T-helper 1 cell treated with Interleukin-12 subunit alpha and Interleukin-12 subunit beta and Interleukin-4 antibody, amounts not matched to agents 30 ng/mL and 1 ng/mL, for 36 hours (primary cell): Measurements from ENCODE around the gene KIAA1549. TPM values are rescaled to one million over a fixed set of nuclear protein-coding genes. Genes with fewer than 3 reads are reported as not detected.

Experiments used
- intact Hi-C: fragments of 100-400 bp; cut with micrococcal nuclease; formaldehyde crosslinking; loops from one replicate; pipeline ENCODE4 v1.15.1; 2024
- total RNA-seq: library from RNA; stranded (reverse); gene quantifications from 2 replicates; pipeline ENCODE4 v1.2.3, GENCODE V29; 2022

Gene KIAA1549
- total RNA-seq, 1 donor from 2014 or later: 0.42 TPM

DNA sequence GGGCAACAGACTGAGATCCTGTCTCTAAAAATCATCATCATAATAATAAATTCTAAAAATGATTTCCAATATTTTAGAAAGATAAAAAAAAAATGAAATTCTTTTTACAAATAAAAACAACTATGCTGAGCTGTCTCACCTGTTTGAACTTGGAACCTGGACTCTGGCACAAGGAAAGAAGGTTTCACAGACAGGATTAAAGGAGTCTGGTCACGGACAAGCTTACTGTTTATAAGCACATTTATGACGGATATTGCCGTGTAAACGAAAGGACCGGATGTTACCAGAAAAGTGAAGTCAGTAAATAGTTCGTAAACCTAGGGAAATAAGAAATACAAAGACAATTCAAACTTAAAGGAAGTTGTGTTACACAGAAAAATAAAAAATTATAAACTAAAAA is 70.2 kb downstream of the KIAA1549 start:
- intact Hi-C loops: no loop called here

DNA sequence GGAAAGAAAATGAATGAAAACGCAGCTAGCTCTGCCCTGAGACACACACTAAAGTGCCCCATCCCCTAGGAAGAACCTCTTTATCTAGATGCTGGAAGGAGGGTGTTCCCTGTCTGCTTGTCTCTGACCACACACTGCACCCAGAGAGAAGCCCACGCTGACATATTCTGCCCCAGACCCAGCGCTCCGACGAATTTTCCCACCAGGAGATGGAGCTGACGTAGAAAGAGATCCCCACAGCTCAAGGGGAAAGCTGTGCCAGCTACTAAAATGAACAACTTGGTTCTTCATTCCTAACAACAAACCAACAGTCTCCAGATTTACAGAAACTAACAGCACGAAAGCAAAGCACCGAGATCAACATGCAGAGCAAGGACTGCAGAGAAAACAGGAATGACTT is 73.3 kb downstream of the KIAA1549 start:
- intact Hi-C loops: no loop called here

DNA sequence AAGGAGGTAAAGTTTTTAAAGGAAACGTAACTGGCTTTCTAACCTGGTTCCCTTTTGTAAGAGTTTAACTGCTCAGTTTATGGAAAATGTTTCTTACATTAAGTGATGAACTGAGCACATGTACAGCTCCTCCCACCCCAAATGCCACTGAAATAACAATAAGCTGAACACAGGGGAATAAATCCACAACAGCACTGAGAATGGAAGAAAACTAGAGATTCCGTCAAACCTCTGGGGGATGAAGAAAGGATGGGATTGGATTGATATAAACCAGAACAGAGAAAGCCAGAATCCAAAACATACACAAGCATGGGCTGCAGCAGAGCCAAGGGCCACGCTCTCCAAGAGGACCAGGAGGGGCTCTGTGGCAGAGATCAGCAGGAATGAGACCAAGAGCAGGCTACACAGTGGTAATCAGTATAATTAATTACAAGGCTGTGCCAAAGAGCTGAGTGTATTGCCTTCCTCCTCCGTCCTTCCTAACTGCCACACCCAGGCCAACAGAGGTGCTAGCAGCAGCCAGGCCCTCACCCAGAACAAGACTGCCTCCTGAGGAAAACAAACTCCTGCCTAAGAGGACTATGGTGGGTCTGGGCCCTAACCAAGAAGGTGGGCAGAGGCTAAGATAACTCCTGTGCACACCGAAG is 73.9 kb downstream of the KIAA1549 start:
- intact Hi-C loops: no loop called here

DNA sequence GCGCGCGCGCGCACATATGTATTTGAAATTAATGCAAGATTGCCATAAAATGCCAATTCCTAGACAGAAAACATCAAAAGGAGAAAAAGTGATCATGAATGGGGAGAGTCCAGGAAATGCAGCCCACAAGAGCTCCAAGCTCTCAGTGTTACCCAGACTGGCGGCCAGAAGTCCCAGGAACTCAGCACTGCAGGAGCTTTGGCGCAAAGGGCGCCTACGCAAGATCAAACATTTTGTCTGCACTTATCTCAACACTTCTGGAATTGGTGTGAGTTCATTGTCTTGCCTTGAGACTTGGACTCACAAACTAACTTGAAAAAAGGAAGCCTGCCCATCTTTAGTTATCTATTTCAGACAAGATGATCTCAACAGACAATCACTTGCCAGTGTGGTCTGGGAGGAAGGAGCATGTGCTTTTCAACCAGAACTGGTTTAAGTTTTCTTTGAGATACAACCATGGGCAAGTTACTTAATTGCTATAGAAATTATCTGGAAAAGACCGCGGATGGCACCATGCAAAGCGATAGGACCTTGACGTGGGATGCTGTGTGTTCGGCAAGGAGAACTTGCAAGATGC is 77.2 kb downstream of the KIAA1549 start:
- intact Hi-C loops: loop anchor here (1.0 to 5.0 kb wide), 8 partner anchors 18 to 445 kb away; partner anchors contain the start of gene FMC1

DNA sequence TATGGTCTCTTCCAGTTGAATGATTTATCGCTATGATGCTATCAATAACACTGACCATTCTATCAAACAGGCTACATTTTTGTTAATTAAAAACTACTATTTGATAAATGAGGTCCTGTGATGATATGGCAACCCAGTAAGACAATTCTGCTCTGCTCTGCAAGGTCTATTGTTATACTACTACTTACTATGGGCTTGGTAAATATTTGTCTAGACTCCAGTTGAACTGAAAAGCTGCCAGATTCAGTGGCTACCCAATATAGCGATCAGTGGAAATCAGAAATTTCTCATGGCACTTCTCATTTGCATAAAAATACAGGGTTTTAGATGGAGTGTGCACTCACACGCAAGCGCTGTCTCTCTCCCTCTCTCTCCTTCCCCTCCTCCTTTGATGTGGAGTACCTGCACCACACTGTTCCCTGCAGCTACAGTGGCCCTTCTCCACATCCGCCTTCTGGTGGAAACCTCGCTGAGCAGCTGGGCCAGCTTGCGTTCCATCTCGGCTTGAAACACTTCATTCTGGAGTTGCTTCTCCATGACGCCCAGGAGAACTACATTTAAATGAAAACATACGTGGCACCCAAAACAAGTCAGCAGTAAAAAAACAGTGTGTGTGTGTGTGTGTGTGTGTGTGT is 77.9 kb downstream of the KIAA1549 start:
- intact Hi-C loops: loop anchor here (1.0 to 5.0 kb wide), 8 partner anchors 17 to 444 kb away; partner anchors contain the start of gene FMC1

DNA sequence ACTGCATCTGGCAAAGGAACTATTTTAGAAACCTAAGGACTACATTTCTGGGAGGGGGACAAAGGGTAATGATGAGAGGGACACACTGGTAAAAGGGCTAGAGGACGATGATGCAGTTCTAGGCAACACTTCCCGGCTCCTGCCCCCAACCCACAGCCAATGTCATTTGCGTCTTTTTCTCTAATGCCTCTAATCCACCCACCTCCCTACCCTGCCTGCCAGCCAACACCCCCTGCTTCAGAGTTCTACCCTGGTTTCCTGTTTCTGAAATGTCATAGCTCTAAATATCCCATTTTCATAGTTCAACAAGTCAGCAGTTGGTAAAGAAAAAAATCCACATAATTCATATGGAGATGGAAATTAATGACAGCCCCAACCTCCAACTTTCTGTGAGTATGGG is 79.0 kb downstream of the KIAA1549 start:
- intact Hi-C loops: loop anchor here (2.0 to 5.0 kb wide), 3 partner anchors 143 to 440 kb away; partner anchors contain the start of gene FMC1

DNA sequence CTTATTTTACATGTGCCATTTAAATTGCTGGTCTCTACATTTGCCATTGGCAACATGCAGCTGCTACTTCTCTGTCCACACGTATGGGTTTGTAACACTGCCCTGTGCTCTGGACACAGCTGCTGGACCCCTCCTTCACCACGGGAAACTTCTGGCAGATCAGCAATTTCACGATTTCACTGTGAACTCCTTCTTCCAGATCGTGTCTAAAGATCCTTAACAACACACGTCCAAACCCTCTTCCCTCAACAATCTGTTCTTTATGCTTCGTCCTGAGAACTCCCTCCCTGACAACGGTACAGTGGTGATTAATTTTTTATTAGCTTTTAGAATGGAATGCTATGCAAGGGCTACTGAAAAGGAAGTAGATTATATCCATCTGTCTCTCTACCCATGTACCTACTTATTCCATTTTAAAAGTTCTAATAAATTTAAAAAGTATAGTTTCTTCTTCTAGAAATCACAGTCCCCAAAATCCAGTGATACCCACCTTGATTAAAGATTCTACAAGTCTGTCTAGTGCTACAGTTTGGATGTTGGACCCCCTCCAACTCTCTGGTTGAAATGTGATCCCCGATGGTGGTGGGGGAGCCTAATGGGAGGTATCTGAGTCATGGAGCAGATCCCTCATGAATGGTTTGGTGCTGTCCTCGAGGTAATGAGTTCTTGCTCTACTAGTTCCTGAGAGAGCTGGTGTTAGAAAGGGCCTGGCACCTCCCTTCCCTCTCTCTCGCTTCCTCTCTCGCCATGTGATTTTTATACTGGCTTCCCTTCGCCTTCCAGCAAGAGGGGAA is 81.0 kb downstream of the KIAA1549 start:
- intact Hi-C loops: loop anchor here (5.0 kb wide), 2 partner anchors 232 to 442 kb away; partner anchors contain the start of gene FMC1

DNA sequence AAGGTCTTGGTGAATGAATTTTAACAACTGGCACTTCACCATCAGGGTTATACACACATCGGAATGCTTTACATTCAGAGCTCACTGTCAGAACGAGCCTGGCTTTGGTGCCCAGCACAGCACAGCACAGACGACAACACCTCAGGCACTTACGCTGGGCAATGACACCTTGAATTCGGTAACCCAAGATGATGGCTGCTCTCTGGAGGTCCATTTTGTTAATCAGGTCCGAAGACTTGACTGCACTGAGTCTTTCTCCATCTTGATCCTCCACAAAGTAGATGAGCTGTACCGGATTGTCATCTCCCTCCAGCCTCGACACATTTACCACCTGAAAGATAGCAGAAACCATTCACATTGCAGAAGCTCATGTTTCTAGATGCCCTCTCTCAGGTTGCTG is 82.4 kb downstream of the KIAA1549 start:
- intact Hi-C loops: loop anchor here (1.0 kb wide), 1 partner anchor 13 kb away; no protein-coding TSS in a partner anchor

DNA sequence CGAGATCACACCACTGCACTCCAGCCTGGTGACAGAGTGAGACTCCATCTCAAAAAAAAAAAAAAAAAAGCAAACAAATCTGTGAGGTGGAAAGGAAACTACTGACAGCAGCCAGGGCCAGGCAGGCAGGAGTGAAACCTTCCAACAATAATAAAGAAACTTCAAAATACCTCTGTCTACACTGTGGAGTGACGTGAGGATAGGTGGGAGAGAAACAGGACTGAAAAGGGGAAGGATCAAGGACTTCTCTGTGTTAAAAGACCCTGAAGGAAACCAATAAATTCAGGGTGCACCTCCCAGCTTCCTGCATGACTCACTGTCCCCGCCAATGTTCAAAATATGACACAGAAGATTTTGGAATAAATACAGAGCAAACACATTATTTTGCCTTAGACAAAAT is 82.9 kb downstream of the KIAA1549 start:
- intact Hi-C loops: loop anchor here (1.0 kb wide), 1 partner anchor 12 kb away; no protein-coding TSS in a partner anchor

DNA sequence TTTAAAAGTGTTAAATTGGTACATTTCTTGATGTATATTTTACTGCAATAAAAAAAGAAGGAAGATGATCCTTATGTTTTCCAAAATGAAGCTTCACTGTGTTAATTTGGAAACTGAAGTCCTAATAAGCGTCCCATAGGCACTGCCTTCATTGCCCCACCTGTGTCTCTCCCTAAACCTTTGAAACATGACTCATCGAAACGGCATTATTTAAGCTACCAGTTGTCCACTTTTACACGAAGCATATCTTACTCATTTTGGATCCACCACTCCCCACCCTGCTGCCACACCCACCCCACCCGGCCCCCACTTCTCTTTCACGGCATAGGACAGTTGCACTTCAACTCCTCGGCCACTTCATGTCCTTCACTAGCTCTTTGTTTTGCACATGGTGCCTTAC is 85.5 kb downstream of the KIAA1549 start:
- intact Hi-C loops: no loop called here

DNA sequence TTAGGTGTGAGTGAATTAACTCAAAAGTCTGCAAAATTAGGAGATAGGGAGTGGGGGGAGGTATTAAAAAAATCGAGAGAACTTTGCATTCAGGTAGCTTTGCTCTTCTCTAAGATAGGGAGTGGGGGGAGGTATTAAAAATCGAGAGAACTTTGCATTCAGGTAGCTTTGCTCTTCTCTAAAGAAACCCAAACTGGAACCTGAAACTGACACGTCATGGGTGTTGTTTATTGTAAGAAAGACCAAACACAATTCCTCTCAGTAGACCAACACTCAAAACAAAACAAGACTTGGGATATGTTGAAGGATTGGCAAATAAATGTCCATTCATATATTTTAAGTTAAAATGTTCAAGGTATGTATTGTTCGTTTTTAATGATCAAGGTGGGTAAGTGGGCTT is 87.9 kb downstream of the KIAA1549 start:
- intact Hi-C loops: no loop called here

DNA sequence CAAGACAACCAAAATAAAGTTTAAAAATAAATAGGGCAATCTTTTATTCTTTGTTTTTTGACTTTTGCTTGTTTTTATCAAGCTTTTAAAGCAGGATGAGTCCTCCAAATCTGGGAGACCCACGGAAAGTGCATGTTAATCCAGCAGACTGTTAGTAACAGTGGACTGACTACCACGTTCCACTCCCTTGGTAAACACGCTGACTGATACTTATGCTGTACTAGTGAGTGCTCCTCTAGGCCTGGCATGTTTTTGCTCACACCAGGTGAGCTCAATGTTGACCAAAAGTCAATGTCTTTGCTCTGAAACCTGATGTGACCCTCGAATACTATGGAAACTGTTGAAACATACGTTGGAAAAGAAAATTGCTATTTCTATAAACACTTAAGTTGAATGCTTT is 88.4 kb downstream of the KIAA1549 start:
- intact Hi-C loops: no loop called here

DNA sequence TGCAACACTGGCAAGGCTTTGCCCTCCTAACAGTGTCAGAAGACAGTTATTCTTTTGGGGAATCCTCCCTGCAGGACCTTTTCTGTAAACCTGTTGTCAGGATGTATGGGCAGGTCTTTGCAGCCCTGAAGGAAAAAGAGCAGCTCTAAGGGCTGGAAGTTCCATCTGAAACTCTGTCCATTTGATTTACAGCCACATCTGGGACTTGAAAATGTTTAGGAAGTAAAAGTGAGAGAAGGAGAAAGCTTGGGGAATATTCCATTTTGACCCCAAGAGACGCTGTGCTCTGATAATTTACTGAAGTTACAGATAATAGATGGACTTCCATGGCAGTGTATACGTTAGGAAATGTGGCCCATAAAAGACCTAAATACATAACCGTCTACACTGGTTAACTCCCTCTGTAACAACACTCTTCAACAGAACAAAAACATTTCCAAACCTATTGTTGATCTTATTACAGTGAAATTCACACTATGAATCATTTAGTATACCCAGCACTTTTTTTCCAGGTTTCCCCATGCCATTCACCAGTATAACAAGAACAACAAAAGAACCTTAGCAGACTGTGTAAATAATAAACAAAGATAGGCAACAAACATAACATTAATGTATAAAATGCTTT is 89.1 kb downstream of the KIAA1549 start:
- intact Hi-C loops: no loop called here

DNA sequence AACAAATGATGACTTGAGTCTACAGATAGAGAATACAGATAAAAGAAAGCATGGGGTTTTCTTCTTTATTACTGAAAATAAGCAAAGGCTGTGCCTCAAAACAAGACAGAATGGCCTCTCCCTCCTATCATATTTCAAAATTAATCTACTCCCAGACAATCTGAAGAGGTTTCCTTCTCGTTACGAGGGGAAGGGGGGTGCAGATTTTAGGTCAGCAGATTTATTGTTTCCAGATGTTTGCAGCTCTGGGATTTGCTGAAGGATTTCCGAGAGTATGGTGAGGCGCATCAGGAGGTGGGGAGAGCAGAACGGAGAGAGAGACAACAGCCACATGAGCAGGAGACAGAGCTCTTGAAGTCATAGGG is 89.8 kb downstream of the KIAA1549 start:
- intact Hi-C loops: no loop called here

DNA sequence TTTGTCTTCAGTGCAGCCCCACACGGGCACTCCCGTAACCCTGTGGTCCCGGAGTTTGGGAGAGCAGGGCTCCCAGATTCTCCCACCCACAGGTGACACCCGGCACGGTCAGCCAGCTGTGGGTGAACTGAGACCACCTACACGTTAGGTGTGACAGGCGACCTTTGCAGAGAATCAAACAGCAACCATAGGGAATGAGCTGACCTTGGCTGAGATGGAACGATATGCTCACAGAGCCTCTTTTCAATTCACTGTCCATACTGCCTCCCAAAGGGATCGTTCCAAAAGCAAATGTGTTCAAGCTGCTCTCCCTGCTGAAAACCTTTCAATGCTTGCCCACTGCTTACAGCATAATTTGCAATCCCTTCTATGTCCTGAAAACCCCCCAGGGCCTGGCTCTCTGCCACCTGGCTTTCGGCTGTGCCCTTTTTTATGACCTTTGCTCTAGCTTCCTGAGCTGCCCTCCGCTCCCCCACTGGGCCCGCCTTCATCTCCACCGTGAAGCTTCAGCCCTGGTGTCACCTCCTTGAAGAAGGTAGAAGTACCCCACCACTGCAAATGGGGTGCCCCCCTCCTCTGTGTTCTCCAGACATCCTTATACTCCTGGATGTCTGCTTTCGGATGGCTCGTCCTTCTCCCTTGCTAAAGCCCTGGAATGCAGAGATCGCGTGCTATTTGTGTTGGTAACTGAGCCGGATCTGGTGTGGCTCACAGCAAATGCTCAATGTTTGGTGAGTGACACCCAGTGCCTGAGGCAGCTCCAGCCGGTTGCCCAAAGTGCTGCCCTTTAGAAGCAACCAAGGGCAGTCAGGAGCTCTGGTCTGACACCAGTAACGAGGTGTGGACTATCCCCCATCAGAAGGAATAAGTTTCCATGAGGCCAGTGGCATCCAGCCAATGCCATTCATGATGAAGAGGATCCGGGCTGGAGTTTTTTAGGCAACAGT is 90.4 kb downstream of the KIAA1549 start:
- intact Hi-C loops: no loop called here

DNA sequence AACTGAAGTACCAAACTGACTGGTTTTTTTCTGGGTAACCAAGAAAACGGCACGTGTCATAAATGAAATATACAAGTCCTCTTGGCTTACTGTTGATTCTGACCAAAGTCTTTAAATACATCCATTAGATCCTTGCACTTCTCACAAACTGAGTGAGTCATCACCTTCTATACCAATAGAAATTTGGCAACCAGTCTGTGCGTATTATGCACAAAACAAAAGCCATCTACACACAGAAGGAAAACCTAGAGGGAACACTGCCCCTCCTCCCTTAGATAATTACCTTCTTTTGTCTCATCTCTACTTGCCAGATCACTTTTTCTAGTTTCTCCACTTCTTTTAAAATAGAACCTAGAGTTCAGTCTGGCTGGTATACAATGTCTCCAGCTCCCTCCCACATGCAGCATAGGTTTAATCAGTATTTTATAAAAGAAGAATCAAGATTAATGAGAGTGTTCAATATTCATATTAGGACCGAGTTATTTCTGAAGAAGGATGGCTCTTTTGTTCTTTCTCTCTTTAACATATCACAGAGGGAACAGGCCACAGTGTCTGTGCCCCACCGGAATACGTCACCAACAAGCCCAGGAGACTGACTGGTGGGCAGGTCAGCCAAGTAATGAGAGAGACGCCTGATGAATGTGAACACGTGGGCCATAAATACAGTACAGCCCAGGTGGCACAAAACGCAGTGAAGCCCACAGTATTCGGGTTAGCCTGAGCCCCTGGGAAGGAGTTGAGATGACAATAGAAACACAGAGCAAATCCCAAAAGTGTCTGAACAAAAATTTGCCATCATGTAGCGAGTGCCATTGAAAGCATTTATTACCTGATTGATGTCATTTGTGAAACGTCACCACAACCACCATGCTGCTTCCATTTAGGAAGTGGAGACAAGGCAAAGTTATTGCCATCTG is 91.3 kb downstream of the KIAA1549 start:
- intact Hi-C loops: loop anchor here (5.0 kb wide), 1 partner anchor 342 kb away; the partner anchor contains the start of gene UBN2

DNA sequence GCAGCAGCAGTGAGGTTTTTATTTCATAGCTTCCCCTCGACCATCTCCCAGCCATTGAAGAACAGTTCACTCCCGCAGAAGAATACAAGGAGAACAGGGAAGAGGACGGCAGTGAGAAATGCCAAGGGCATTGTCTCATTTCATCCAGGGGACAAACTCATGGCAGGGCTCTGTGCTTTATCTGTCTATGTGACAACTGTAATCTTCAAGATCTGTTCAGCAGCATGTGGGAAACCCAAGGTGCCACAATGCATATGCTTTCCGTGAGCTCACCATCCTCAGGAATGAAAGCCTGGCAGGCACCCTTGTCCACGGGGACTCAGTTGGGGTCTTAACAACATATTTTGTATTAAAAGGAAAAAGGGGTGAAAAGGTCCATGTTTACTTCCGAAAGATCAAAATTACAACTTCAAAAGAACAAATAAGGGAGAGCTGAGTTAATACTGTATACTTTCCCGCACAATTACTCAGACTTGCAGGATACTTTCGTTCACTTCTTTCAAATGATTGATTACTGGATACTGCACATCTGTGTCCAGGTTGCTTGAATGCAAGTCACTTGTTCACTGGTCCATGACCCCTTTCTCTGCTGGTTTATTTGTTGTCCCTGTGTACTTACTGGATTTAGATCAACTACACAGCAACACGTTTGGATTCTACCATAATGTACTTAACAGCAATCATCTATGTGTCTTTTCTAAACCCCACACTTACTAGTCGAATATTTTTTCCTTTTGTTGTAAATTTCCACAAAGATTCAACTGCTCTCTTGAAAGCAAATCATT is 93.1 kb downstream of the KIAA1549 start:
- intact Hi-C loops: loop anchor here (2.0 to 5.0 kb wide), 2 partner anchors 344 to 455 kb away; partner anchors contain the start of gene UBN2
